Neural progenitor cell (in vitro differentiated cells): ENCODE data around the gene CINP.

Experiments used
- CTCF ChIP-seq: fragments of 200-600 bp; sonication (generic); IDR thresholded peaks from 2 replicates; pipeline ENCODE4 v1.5.1; 2017; ENCODE audit warnings: antibody characterized with exemption, mild to moderate bottlenecking
- EZH2phosphoT487 ChIP-seq: fragments of 200-600 bp; sonication (generic); IDR thresholded peaks from 2 replicates; pipeline ENCODE4 v1.6.1; 2017; ENCODE audit warnings: antibody characterized with exemption

GRCh38 chr14:102325791-102326345 is 36.8 kb downstream of the CINP start:
- TF ChIP-seq CTCF (no peak), EZH2phosphoT487 (no peak)
